ENCODE data around the gene ZNF282. TPM values are rescaled to one million over a fixed set of nuclear protein-coding genes. Genes with fewer than 3 reads are reported as not detected.

Gene ZNF282
- total RNA-seq, 4 donors from 2014 or later, result 16.8 to 24.1 (median 23.0) TPM

DNA sequence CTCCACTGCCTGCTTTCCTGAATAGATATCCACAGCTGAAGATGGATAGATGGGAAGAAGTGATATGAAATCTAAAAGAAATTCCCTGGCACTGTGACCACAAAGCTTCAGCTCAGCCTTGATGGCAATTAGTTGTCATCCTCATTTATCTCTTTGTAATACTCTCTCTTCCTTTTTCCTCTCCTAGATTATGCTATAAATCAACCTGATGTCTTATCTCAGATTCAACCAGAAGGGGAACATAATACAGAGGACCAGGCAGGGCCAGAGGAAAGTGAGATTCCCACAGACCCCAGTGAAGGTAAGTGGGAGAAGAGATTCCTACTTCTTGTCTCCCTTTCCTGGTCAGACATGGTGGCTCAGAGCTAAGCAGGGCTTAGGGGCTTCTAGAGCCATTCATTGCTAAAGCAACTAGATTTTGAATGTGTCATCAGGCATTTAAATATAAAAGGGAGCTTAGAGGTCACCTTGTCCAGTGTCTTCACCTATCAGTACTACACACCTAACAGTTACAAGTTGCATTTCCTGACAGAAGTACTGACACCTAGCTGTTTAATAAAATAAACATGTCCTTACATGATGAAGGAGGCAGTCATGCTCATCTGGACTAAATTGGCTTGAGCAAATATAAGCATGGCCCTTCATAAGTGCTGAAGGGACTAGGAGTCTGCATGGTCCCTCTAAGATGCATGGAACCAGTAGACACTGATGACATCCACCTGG lies 28.6 kb upstream of the ZNF282 start:
- H3K36me3 ChIP-seq, result peaks cover 11 to 71% of the 10 kb centered on the region in 2 donors
- intact Hi-C loops (cut with DNase I; ENCODE audit: low total_unique reads), result no loop called here

DNA sequence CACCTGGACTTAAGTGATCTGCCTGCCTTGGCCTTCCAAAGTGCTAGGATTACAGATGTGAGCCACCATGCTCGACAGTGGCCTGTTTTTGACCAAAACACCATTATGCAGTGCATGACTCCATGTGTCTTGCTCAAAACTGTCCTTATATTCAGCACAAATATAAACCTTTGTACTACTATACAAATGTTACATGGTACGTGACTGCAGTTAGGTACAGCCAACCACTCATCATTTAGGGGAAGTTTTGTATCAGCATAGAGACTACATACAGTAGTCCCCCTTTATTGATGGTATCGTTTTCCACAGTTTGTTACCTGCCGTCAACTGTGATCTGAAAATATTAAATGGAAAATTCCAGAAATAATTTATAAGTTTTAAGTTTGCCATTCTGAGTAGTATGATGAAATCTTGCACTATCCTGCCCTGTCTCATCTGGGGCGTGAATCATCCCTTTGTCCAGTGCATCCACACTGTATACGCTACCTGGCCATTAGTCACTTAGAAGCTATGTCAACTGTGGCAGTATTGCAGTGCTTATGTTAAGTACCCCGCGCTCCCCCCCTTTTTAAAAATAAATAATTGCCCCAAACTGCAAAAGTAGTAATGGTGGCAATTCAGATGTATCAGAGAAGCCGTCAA lies 23.3 kb upstream of the ZNF282 start:
- in situ Hi-C loops (cut with MboI; ENCODE audit: low sequenced_read_pairs in 4 of 4), result no loop called here
- peaks cover 6 to 70% of the 10 kb centered on the region in 2 donors for H3K36me3 ChIP-seq

More for the DNA sequence above, 28.6 kb upstream of the ZNF282 start:
- H3K4me1 ChIP-seq, result no peaks in the 10 kb centered on the region
- no peaks in the 10 kb centered on the region for H3K9me3 ChIP-seq
- TF ChIP-seq, protein P1, sequence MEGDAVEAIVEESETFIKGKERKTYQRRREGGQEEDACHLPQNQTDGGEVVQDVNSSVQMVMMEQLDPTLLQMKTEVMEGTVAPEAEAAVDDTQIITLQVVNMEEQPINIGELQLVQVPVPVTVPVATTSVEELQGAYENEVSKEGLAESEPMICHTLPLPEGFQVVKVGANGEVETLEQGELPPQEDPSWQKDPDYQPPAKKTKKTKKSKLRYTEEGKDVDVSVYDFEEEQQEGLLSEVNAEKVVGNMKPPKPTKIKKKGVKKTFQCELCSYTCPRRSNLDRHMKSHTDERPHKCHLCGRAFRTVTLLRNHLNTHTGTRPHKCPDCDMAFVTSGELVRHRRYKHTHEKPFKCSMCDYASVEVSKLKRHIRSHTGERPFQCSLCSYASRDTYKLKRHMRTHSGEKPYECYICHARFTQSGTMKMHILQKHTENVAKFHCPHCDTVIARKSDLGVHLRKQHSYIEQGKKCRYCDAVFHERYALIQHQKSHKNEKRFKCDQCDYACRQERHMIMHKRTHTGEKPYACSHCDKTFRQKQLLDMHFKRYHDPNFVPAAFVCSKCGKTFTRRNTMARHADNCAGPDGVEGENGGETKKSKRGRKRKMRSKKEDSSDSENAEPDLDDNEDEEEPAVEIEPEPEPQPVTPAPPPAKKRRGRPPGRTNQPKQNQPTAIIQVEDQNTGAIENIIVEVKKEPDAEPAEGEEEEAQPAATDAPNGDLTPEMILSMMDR (IDR thresholded peaks at IDR 0.05 in 4 of 5, conservative IDR thresholded peaks at IDR 0.05 in 1 of 5), result no peak
- TF ChIP-seq POLR2A (IDR thresholded peaks at IDR 0.05), result no peak
- in situ Hi-C loops (cut with MboI; ENCODE audit: low sequenced_read_pairs in 4 of 4), result no loop called here
- DNase-seq (no peak), ATAC-seq (no peak)
- H3K4me3 ChIP-seq, result no peak overlapping the region
- no peaks in the 10 kb centered on the region for H3K27me3 ChIP-seq
- H3K27ac ChIP-seq, result no peak overlapping the region

DNA sequence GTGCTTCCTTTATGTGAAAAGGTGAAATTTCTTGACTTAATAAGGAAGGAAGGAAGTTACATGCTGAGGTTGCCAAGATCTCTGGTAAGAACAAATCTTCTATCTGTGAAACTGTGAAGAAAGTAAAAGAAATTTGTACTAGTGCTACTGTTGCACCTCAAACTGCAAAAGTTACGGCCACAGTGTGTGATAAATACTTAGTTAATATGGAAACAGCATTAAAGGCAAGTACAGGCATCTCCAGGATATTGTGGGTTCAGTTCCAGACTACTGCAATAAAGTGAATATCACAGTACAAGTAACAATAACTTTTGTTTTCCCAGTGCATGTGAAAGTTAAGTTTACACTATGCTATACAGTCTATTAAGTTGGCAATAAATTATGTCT lies 22.8 kb upstream of the ZNF282 start:
- in situ Hi-C loops (cut with MboI; ENCODE audit: low sequenced_read_pairs in 4 of 4), result no loop called here
- no peaks in the 10 kb centered on the region for H3K9me3 ChIP-seq

More for the DNA sequence above, 23.3 kb upstream of the ZNF282 start:
- intact Hi-C loops (cut with DNase I; ENCODE audit: low total_unique reads), result no loop called here
- Histone ChIP-seq H3K9me3 (no peaks in the 10 kb centered on the region), H3K4me3 (no peak overlapping the region), H3K27ac (no peak overlapping the region), H3K4me1 (no peaks in the 10 kb centered on the region), H3K27me3 (no peaks in the 10 kb centered on the region)
- TF ChIP-seq POLR2A (IDR thresholded peaks at IDR 0.05), result no peak
- TF ChIP-seq, protein P1 (IDR thresholded peaks at IDR 0.05 in 4 of 5, conservative IDR thresholded peaks at IDR 0.05 in 1 of 5), result no peak
- DNase-seq (no peak), ATAC-seq (no peak)

DNA sequence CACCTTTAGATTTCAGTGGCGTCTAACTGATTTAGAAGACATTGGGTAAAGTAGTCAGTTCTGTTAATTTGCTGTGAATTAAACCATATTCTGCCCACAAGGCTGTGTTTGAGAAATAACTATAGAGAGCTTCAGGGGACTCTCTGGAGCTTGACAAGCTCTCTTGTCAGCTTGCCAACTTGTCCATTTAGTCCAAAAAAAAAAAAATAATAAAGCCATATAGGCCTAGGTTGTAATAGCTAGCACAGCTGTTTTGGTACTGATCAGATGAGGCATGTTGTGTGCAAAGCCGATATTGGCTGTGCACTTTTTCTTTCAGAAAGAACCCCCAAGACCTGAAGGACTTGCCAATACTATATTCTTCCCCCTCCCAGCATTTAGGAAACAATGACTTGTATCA lies 20.2 kb upstream of the ZNF282 start:
- H3K4me3 ChIP-seq, result no peak overlapping the region
- no peaks in the 10 kb centered on the region for H3K9me3 ChIP-seq

More for the DNA sequence above, 22.8 kb upstream of the ZNF282 start:
- DNase-seq, result no peak
- Histone ChIP-seq H3K4me1 (no peaks in the 10 kb centered on the region), H3K27ac (no peak overlapping the region), H3K4me3 (no peak overlapping the region), H3K36me3 (peaks cover 3 to 70% of the 10 kb centered on the region in 2 donors), H3K27me3 (no peaks in the 10 kb centered on the region)
- intact Hi-C loops (cut with DNase I; ENCODE audit: low total_unique reads), result no loop called here
- no peak for ATAC-seq
- TF ChIP-seq, protein P1 (IDR thresholded peaks at IDR 0.05 in 4 of 5, conservative IDR thresholded peaks at IDR 0.05 in 1 of 5), result no peak
- no peak for TF ChIP-seq POLR2A (IDR thresholded peaks at IDR 0.05)

More for the DNA sequence above, 20.2 kb upstream of the ZNF282 start:
- Histone ChIP-seq H3K4me1 (no peaks in the 10 kb centered on the region), H3K36me3 (peaks cover 0 to 69% of the 10 kb centered on the region in 2 donors), H3K27me3 (no peaks in the 10 kb centered on the region), H3K27ac (no peak overlapping the region)
- in situ Hi-C loops (cut with MboI; ENCODE audit: low sequenced_read_pairs in 4 of 4), result no loop called here
- ATAC-seq (no peak), DNase-seq (no peak)
- TF ChIP-seq, protein P1 (IDR thresholded peaks at IDR 0.05 in 4 of 5, conservative IDR thresholded peaks at IDR 0.05 in 1 of 5), result no peak
- TF ChIP-seq POLR2A (IDR thresholded peaks at IDR 0.05), result no peak
- intact Hi-C loops (cut with DNase I; ENCODE audit: low total_unique reads), result no loop called here

Data from gastrocnemius medialis (tissue), 4 donors.